BLaER1 (cell line): ENCODE measurements around the gene CHIC2.
A peak's percentile ranks its signal among the peaks of the same experiment; 100 is the strongest.

Source experiments
- H3K27ac ChIP-seq: shearing (Covaris generic); formaldehyde crosslinking; 2 replicates; pipeline ENCODE4 v1.8.1; 2022
- H3K27me3 ChIP-seq: shearing (Covaris generic); formaldehyde crosslinking; 2 replicates; pipeline ENCODE4 v1.8.1; 2022
- H3K36me3 ChIP-seq: shearing (Covaris generic); formaldehyde crosslinking; 2 replicates; pipeline ENCODE4 v1.8.1; 2022
- H3K4me1 ChIP-seq: shearing (Covaris generic); formaldehyde crosslinking; 2 replicates; pipeline ENCODE4 v1.8.1; 2022
- H3K4me2 ChIP-seq: shearing (Covaris generic); formaldehyde crosslinking; 2 replicates; pipeline ENCODE4 v1.8.1; 2022
- H3K4me3 ChIP-seq: shearing (Covaris generic); formaldehyde crosslinking; 2 replicates; pipeline ENCODE4 v1.8.1; 2022
- H3K9ac ChIP-seq: shearing (Covaris generic); formaldehyde crosslinking; 2 replicates; pipeline ENCODE4 v1.8.1; 2022
- H3K9me3 ChIP-seq: shearing (Covaris generic); formaldehyde crosslinking; 2 replicates; pipeline ENCODE4 v1.8.1; 2022
- H4K20me1 ChIP-seq: shearing (Covaris generic); formaldehyde crosslinking; 2 replicates; pipeline ENCODE4 v1.8.1; 2022
- Cebpa-rat ChIP-seq: shearing (Covaris generic); IDR thresholded peaks from 2 replicates; pipeline ENCODE4 v1.8.1; 2022

Gene CHIC2

GRCh38 chr4:54015423-54016030 lies 48.9 kb downstream of the CHIC2 start:
- no peak overlapping the region for H3K4me3 ChIP-seq
- no peaks in the 10 kb centered on the region for H3K27me3 ChIP-seq
- H3K4me1 ChIP-seq: no peaks in the 10 kb centered on the region; the same call in 1 of the 2 replicates
- H4K20me1 ChIP-seq: peaks cover 61% of the 10 kb centered on the region
- no peak overlapping the region for H3K4me2 ChIP-seq
- peaks cover 14% of the 10 kb centered on the region for H3K36me3 ChIP-seq
- no peak overlapping the region for H3K27ac ChIP-seq
- no peaks in the 10 kb centered on the region for H3K9me3 ChIP-seq
- H3K9ac ChIP-seq: no peak overlapping the region
- no peak for TF ChIP-seq Cebpa-rat

DNA sequence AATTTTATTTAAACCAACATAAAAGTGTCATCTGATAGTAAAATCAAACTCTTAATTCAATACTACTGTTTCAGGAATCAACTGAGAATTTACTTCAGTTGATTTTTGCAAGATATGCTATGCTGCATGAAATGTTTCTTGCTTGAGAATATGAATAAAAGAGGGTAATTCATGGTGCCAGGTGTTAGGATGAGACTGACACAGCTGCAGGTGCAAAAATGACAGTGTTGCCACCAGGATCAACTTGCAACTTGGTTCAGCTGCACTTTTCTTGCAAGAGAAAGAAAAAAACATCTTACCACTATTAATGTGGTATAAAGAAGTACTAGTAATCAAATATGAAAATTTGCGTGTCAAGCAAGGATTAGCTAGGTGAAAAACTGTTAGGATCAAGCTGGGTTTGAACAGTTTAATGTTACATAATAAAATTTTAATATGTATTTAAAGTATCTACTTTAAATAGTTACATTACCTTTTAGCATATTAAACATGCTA lies 49.7 kb downstream of the CHIC2 start:
- H3K27me3 ChIP-seq: no peaks in the 10 kb centered on the region
- no peak for TF ChIP-seq Cebpa-rat
- peaks cover 53% of the 10 kb centered on the region for H4K20me1 ChIP-seq
- no peaks in the 10 kb centered on the region for H3K9me3 ChIP-seq
- no peak overlapping the region for H3K9ac ChIP-seq
- H3K4me1 ChIP-seq: no peaks in the 10 kb centered on the region
- no peak overlapping the region for H3K4me2 ChIP-seq
- no peak overlapping the region for H3K27ac ChIP-seq
- peaks cover 18% of the 10 kb centered on the region for H3K36me3 ChIP-seq
- H3K4me3 ChIP-seq: no peak overlapping the region

DNA sequence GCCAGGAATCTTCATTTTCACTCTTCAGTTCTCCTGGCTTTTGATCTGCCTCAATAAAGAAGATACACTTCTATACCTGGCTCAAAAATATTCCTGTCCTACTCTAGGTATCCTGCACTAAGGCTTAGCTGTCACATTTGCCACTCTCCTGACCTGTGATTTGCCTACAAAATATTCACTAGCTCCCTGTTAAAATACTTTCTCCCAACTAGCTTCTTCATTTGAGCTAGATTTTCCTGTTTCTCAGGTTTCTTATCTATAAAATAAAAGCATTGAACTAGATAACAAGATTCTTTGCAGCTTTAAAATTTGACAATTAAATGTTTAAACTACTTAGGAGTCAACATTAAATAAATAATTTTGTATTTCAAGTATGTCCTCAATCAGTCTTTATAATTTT lies 53.2 kb downstream of the CHIC2 start:
- TF ChIP-seq Cebpa-rat: no peak
- H3K4me2 ChIP-seq: no peak overlapping the region
- no peak overlapping the region for H3K4me3 ChIP-seq
- H4K20me1 ChIP-seq: peaks cover 26% of the 10 kb centered on the region
- no peak overlapping the region for H3K9ac ChIP-seq
- peaks cover 25% of the 10 kb centered on the region for H3K36me3 ChIP-seq
- H3K4me1 ChIP-seq: no peaks in the 10 kb centered on the region
- H3K27me3 ChIP-seq: no peaks in the 10 kb centered on the region
- H3K9me3 ChIP-seq: no peaks in the 10 kb centered on the region
- H3K27ac ChIP-seq: no peak overlapping the region

- no peaks in the 10 kb centered on the region for H3K4me1 ChIP-seq
- H3K4me2 ChIP-seq: no peak overlapping the region
- no peak overlapping the region for H3K27ac ChIP-seq
- no peaks in the 10 kb centered on the region for H3K27me3 ChIP-seq
- H3K9ac ChIP-seq: no peak overlapping the region
- H3K9me3 ChIP-seq: no peaks in the 10 kb centered on the region
- no peak for TF ChIP-seq Cebpa-rat
- no peaks in the 10 kb centered on the region for H4K20me1 ChIP-seq
- no peak overlapping the region for H3K4me3 ChIP-seq
- peaks cover 29% of the 10 kb centered on the region for H3K36me3 ChIP-seq
Measured at GRCh38 chr4:54006755-54007154, 57.6 kb downstream of the CHIC2 start.

DNA sequence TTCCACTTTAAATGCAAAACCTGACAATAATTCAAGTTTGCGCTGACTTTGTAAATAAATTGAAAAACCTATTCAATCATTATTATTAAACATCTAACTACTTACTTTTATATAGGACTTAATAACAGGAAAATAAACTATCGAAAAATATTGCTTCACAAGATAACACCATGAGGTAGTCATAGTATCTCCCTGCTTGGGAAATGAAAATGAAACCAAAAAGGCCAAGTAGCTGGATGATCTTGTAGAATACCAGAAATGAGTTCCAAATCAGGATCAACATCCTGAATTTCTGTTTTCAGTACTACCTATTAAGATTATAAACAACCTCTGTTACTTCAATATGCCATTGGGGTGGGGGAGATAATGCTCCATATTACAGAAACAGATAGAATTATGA lies 58.9 kb downstream of the CHIC2 start:
- H3K4me1 ChIP-seq: no peaks in the 10 kb centered on the region
- no peak overlapping the region for H3K9ac ChIP-seq
- H3K4me2 ChIP-seq: no peak overlapping the region
- 0 out of 2 replicates have a peak, but pooled peaks cover 4% of the 10 kb centered on the region for H3K9me3 ChIP-seq
- H3K27ac ChIP-seq: no peak overlapping the region
- no peak for TF ChIP-seq Cebpa-rat
- H4K20me1 ChIP-seq: no peaks in the 10 kb centered on the region
- H3K27me3 ChIP-seq: no peaks in the 10 kb centered on the region
- no peak overlapping the region for H3K4me3 ChIP-seq
- peaks cover 33% of the 10 kb centered on the region for H3K36me3 ChIP-seq

- no peaks in the 10 kb centered on the region for H3K27me3 ChIP-seq
- 0 out of 2 replicates have a peak, but pooled peaks cover 4% of the 10 kb centered on the region for H3K9me3 ChIP-seq
- no peak overlapping the region for H3K27ac ChIP-seq
- no peak overlapping the region for H3K9ac ChIP-seq
- H3K36me3 ChIP-seq: peaks cover 29% of the 10 kb centered on the region
- no peak for TF ChIP-seq Cebpa-rat
- no peaks in the 10 kb centered on the region for H4K20me1 ChIP-seq
- no peaks in the 10 kb centered on the region for H3K4me1 ChIP-seq
- H3K4me2 ChIP-seq: no peak overlapping the region
- H3K4me3 ChIP-seq: no peak overlapping the region
Measured at GRCh38 chr4:54004463-54004862, 59.9 kb downstream of the CHIC2 start.

- Histone ChIP-seq H3K4me3 (no peak overlapping the region), H3K4me2 (no peak overlapping the region), H3K36me3 (peaks cover 33% of the 10 kb centered on the region), H3K9me3 (0 out of 2 replicates have a peak, but pooled peaks cover 4% of the 10 kb centered on the region), H4K20me1 (no peaks in the 10 kb centered on the region), H3K9ac (no peak overlapping the region), H3K27ac (no peak overlapping the region), H3K27me3 (no peaks in the 10 kb centered on the region), H3K4me1 (peaks cover 20% of the 10 kb centered on the region)
- TF ChIP-seq Cebpa-rat: no peak
Measured at GRCh38 chr4:54001668-54002365, 62.6 kb downstream of the CHIC2 start.

GRCh38 chr4:53997898-53998297 lies 66.5 kb downstream of the CHIC2 start:
- H3K9ac ChIP-seq: no peak overlapping the region
- no peak for TF ChIP-seq Cebpa-rat
- no peaks in the 10 kb centered on the region for H4K20me1 ChIP-seq
- no peaks in the 10 kb centered on the region for H3K27me3 ChIP-seq
- H3K4me1 ChIP-seq: peaks cover 52% of the 10 kb centered on the region
- peak overlapping the region; percentile 40 for H3K27ac ChIP-seq
- H3K9me3 ChIP-seq: peaks cover 4% of the 10 kb centered on the region; the same call in 1 of the 2 replicates
- H3K36me3 ChIP-seq: peaks cover 16% of the 10 kb centered on the region
- no peak overlapping the region for H3K4me3 ChIP-seq
- peak overlapping the region; percentile 65; the same call in 1 of the 2 replicates for H3K4me2 ChIP-seq

DNA sequence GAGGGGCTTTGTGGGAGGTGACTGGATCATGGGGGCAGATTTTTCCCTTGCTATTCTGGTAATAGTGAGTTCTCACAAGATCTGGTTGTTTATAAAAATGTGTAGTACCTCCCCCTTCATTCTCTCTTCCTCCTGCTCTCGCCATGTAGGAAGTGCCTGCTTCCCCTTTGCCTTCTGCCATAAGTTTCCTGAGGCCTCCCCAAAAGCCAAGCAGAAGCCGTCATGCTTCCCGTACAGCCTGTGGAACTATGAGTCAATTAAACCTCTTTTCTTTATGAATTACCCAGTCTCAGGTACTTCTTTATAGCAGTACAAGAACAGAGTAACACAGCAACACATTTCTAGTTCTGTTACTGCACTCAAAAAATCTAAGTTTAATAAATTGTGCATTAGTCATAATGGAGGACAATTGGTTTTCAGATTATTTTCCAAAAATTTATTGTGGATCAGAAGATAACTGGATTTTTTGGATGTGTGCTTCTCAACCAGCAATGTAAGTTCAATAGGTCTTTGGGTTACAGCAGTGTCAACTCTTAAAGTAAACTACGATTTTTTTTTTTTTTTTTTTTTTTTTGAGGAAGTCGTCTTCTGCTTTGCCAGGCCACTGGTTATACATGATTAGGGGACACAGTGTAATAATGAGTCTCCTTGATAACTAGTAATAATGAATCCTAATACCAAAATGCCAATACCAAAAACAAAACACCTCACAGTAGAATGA lies 69.9 kb downstream of the CHIC2 start:
- no peaks in the 10 kb centered on the region for H3K27me3 ChIP-seq
- no peak overlapping the region for H3K4me3 ChIP-seq
- H3K36me3 ChIP-seq: peaks cover 4% of the 10 kb centered on the region; the same call in 1 of the 2 replicates
- H3K4me1 ChIP-seq: peaks cover 52% of the 10 kb centered on the region
- no peak overlapping the region for H3K9ac ChIP-seq
- TF ChIP-seq Cebpa-rat: no peak
- H4K20me1 ChIP-seq: no peaks in the 10 kb centered on the region
- peak overlapping the region; percentile 57 for H3K4me2 ChIP-seq
- H3K9me3 ChIP-seq: no peaks in the 10 kb centered on the region; the same call in 1 of the 2 replicates
- H3K27ac ChIP-seq: peak overlapping the region; percentile 16; the same call in 1 of the 2 replicates
